Stimulated activated naive CD8-positive, alpha-beta T cell treated with anti-CD3 and anti-CD28 coated beads, Interleukin-15, Interleukin-2, amounts not matched to agents 100 U/mL and 50 U/mL, for 24 hours (primary cell): ENCODE results near the gene TTC34.

Experiments used
- ATAC-seq: fragments of 150-1000 bp; cut with Tn5 transposase; one replicate; pipeline ENCODE4 v1.10.0; 2021
- DNase-seq: peaks from one replicate; pipeline ENCODE4 v3.0.0; 2021

Gene TTC34

DNA sequence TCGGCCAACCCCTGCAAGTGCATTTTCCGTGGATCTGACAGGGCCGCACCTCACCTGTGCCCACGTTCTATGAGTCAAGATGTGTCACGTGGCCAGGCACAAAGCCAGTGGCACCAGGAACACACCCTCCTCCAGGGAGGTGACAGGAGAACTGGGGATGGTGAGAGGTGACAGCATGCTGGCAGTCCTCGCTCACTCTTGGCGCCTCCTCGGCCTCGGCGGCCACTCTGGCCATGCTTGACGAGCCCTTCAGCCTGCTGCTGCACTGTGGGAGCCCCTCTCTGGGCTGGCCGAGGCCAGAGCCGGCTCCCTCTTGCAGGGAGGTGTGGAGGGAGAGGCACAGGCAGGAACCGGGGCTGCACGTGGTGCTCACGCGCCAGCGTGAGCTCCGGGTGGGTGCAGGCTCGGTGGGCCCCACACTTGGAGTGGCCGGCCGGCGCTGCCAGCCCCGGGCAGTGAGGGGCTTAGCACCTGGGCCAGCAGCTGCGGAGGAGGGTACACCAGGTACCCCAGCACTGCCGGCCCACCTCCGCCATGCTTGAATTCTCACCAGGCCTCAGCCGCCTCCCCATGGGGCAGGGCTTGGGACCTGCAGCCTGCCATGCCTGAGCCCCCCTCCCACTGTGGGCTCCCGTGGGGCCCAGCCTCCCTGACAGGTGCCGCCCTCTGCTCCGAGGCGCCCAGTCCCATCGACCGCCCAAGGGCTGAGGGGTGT is 11.6 kb upstream of the TTC34 start:
- ATAC-seq = no peak

DNA sequence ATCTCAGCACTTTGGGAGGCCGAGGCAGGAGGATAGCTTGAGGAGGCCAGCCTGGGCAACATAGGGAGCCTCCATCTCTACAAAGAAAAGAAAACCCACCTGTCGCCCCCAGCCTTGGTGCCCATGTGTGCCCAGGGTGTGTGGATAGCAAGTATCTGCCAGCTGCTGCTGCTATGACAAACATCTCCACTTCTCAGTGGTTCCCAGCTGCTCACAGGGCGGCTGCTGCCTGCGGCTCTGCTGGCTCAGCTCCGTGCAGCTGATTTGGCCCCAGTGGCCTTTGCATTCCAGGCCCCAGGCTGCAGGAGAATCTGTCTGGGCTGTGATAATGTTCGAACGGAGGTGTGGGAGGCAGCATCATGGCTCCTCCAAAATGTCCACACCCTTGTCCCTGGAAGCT is 10.6 kb upstream of the TTC34 start:
- ATAC-seq (no peak), DNase-seq (no peak)

More for the DNA sequence above, 11.6 kb upstream of the TTC34 start:
- no peak for DNase-seq

DNA sequence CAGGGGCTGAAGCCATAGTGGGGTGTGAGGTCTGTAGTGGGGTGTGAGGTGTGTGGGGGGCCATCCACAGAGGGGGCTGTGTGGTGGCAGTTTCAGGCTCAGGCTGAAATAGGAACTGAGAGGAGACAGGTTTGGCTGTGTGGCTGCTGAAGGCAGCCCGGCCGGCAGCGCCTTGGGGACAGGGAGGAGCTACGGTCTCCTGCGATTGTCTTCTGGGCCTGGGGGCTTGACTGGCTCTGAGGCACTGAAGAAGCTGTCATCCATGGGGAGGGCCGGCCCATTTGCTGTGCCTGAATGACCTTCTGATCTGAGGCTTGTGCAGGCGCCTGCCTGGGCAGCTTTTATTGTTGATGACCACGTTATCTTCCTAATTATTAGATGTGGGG is 10.0 kb upstream of the TTC34 start:
- ATAC-seq = no peak
- no peak for DNase-seq

DNA sequence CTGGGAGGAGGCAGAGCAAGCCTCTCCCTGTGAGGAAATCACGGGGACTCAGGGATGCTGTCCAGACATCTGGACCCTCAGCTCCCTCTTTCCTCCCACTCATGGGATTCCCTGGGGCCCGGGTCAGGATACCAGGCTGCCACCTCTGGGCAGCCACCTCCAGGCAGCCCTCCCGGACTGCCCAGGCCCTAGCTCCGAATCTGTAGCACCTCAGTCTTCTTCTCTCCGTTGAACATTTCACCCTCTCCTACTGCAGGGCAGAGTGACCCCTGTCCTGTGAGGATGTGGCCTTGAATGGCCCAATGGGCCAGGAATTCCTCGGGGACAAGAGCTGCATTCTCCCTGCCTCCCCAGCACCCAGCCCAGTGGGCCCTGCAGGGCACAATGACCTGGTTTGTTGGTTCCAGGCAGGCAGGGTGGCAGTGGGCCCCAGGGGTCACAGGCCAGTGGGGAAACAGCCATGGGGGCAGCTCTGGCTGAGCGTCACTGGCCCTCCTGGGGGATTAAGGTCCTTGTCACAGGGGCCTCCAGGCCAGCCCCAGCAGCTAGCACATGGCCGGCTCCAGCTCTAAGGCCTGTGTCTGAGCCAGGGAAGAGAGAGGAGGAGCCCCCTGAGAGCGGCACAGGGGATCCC is 9.5 kb upstream of the TTC34 start:
- ATAC-seq (no peak), DNase-seq (no peak)

DNA sequence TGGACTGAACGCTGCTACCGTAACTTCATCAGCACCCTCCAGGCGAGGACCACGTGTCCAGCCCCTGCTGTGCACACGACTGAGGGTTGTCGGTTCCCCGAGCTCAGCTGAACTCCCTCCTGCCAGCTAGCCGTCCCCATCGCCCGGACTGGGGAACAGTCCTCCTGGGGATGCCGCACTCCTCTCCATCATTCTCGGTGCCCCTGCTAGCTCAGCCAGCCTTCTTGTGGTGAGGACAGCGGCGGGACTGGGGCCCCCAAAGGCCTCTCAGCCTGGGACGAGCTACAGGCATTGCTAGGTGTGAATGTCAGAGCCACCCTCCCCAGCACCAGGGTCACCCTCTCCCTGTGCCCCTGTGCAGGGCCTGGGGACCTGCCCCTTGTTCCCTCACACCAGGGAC is 8.8 kb upstream of the TTC34 start:
- DNase-seq = no peak
- ATAC-seq = no peak

DNA sequence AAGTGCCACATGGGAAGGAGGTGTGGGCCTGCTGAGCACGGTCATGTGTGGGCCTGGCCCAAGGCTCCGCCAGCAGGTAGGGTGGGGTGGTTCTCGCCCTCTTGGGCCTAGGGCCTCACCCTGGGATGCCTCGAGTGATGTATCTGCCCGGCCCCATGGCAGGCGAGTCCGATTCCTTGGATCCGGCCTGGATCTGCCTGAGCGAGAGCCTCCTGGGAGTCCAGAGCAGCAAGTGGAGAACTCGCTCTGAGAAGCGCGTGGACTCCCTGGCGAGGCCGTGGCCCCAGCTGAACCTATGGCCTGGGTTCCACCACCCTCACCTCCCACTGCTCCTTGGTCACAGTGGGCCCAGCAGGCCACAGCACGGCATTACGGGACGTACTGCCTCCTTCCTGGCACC is 8.2 kb upstream of the TTC34 start:
- ATAC-seq = no peak

DNA sequence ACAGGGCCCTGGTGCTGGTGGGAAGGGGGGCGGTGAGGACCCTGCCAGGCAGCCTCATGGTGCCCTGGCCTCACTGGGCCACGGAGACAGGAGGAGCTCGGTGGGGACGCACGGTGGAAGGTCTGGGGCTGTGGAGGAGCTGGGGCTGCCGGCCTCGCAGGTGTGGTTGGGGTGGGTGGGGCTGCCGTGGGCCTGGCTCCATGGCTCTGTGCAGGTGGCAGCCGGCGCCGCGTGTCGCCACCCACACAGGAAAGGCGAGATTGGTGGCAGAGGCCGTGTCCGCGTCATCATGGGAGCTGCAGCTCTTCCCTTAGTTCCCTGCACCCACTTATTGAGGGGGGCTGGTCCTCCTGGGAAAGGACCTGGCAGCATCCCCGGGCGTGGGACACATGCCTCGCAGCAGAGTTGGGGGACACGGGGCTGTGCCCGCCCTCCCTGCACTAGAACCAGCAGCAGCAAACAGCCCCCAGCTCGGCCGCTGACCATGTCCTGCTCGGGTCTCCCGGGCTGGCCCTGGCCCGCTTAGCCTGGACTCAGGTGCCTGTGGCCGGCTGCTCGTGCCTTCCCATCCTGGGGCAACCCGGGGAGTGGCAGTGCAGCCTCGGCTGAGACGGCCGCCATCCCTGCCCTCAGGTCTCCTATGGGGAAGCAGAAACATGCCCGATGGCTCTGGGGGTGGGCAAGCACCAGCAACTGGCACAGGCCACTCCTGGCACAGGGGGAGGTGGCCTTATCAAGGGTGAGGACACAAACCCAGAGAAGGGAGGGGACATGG is 7.5 kb upstream of the TTC34 start:
- ATAC-seq (no peak), DNase-seq (no peak)

More for the DNA sequence above, 8.2 kb upstream of the TTC34 start:
- DNase-seq = no peak

DNA sequence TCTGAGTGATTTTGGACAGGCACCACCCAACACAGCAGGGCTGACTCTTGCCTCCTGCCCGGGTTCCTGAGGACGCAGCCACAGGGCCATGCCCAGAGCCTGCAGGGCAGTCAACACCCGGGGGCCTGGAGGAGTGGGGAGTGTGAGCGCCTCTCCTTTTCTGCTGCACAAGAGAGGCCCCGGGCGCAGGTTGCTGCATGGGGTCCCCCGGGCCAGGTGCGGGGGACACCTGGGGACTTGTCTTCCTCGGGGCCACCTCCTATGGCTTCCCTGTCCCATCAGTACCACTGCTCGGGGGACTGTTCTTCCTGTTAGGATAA is 6.9 kb upstream of the TTC34 start:
- ATAC-seq (no peak), DNase-seq (no peak)

DNA sequence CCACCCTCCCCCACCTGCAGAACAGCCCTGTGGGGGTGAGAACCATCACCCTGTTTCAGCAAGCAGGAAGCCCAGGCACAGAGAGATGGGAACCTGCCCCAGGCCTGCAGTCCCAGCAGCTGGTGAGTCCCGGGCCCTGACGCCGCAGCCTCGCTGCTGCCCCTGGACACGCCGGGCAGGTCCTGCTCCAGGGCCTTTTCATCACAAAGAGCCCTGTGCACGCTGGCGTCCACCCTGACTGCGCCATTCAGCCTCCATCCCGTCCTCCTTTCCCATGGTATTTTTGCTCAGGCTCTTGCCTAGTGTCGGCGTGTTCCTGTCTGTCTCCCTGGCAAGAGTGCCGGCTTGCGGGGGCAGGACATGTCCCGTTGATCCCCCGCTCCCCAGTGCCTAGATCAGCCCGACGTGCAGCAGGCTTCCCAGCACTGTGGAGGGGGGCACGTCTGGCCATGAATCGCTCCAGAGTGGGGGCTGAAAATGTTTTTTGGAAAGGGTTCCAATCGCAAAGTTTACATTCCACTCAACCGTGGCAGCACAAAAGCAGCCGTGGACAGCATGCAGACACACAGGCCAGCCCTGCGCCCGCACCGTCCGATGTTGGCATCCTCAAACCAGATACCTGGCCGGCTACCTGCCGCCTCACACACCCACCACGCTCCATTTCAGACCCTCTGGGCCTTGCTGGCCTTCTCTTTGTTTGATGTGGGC is 6.3 kb upstream of the TTC34 start:
- ATAC-seq (no peak), DNase-seq (no peak)

DNA sequence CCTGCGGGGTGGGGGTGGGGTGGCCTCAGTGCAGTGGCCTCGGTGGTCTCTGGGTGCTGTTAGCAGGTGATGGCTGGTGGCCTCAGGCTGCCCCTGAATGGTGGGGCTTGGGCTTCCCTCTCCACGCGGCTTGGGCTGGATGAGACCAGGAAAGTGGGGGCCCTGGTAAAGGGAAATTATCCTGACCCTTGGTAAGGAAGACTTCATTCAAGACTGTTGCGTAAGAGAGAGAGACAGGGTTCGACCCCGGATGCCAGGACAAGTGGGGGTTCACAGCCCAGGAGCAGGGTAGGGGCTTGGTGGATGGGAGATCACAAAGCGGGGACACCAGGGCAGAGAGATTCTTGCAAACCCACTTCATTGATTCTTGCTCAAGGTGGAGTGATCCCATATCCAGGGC is 5.5 kb upstream of the TTC34 start:
- no peak for ATAC-seq
- no peak for DNase-seq

DNA sequence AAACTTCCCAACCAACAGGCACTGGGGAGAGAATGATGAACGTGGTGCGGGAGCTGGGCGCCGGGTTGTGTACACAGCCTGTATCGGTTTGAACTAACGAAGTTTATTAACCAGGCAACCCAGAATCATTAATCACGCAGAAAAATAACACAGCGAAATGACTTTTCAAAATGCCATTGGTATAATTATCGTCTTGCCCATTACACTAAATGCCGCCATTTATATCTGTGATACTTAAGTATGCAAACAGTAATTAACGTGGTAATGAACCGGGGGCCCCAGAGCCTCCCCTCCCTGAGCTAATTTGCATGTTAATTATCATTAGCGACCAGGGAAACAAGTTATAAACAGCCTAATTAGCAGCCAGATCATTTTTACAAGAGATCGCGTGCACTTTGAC is 5.1 kb upstream of the TTC34 start:
- ATAC-seq = no peak

DNA sequence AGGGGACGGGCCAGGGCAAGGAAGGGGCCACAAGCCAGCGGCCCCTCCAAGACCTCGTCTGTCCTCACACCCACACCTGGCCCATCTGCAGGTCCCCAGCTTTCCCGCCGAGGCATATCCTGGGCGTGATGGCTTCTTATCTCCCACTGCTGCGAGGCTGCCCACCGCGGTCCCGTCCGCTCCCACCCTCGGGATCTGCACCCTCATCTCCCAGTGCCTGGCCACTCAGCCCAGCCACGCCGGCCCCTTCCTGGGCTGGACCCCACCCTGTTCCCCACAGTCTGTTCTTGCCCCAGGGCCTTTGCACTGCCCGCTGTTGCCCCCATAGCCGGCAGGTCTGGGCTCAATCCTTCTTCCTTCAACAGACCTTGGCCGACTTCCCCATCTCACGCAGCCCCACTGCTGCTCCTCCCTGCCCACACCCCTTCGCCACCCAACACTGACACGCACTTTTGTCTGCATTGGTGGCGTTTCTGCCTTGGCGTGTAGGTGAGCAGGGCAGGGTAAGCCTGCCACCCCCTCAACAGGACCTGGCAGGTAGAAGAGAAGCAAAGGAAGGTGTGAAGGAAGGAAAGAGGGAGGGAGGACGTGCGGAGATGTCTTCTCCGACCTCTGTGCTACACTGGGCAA is 4.4 kb upstream of the TTC34 start:
- ATAC-seq (no peak), DNase-seq (no peak)

More for the DNA sequence above, 5.1 kb upstream of the TTC34 start:
- no peak for DNase-seq

DNA sequence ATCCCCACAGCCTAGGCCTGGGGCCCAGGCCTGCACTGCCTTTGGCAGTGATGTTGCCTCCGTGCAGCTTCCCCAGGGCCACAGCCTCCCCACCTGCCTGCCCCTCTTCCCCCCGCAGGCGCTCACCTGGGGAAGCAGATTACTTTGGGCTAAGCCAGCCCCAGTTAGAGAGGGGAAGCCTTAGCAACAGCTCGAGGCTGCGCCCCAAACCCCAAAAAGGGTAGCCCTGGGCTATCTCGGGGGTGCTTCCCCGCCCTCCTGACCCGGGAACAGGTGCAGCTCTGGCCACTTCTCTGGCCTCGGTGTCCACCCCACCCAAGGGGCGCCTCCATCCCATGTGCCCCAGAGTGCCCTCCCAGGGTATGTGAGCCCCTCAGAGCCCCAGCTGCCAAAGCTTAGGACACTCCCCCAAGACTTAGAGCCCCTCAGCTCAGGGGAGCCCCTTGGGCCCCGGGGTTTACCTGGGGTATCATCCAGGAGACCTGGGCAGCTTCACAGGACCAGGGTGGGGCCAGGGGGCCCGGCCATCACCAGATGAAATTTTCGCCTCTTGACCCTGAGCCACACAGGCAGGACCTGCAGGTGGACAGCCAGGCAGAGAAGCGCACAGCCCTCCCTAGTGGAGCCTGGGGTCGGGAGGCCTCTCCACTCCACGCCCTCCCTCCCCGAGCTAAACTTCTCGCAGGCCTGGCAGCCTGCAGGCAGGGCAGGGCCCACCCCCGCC is 3.3 kb upstream of the TTC34 start:
- ATAC-seq (no peak), DNase-seq (no peak)

DNA sequence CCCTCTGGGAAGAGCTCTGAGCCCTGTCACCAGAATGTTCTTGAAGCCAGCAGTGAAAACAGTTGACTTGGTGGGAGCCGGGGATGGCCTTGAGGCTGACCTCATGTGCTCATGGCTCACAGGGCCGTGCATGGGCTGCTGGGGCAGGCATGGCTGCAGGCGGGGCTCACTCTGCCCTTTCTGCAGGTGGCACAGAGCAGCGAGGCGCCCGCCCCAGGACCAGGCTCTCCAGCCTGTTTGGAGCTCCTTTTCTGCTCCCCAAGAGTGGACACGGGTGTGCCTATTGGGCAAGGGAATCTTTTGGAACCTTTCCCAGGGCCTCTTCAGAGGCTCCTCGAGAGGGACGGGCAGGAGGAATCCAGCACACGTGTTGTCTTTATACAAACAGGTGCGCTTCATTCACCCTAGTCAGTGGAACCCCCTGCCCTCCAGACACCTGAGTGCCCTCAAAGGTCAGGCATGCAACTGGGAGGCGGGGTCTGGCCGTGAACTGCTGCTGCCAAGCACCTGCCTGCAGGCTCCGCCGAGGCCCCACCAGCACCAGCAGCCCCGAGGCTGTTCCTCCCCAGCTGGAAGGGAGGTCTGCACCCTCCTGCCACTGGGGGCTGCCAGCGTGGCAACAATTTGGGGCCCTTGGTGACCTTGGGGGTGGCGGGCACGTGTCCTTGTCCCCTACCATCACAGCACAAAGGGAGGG is 2.6 kb upstream of the TTC34 start:
- ATAC-seq = no peak
- DNase-seq = no peak

DNA sequence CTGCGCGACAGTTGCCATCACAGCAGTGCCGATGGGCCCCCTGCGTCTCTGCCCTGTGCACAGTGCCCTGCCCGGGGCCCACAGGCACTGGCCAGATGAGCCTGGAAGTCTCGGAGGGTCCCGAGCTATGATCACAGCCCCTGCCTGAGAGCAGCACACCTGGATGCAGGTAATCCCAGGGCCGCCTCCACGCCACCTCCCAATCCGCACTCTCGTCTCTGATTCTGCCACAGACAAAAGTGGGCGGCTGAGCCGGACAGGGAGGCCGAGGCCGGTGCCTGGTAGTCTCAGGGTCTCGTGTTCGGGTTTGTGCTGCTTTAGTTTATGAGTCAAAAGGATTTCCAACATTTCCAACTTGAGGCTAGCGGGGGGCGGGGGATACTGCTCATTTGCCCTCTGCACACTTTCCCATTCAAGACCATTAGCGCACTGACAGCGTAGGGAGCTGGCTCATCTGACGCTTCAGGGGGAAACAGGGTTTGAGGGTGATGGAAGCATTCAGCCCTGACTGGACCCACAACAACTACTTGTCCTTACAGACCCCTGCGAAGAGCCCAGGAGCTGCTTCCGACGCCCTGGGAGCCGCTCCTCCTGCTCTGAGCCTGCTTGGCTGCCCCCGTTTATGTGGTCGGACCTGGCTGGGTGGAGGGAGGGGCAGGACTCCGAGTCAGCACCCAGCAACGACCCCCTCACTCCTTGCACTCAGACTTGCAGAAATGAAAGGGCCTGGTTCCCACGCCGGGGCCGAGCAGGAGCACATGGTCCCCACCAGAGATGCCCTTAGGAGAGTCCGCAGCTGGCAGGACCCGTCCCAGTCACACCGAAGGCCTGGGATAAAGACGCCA is 1.8 kb upstream of the TTC34 start:
- ATAC-seq (no peak), DNase-seq (no peak)

DNA sequence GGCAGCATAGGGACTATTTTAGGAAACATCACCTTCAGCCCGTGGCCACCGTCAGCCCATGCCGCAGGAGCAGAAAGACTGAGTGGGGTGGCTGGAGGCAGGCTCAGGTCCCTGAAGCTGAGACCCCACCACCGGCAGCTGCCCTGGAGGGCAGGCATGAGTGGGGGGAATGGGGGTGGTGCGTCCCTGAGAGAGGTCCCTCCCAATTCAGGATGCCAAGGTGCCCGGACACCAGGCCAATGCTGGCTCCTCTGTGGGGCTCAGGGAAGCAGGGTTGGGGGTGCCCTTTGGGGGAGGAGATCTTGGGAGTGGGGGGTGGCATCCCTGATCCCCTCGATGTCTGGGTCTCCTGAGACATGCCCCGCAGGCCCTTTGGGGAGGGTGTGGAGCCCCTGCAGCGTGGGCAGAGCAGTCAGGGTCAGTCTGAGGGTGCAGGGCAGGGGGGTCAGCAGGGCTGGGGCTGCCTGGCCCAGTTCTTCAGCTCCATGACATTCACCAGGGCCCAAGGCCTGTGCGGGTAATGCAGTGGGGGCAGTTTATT is 998 bp upstream of the TTC34 start:
- no peak for DNase-seq
- ATAC-seq = no peak

DNA sequence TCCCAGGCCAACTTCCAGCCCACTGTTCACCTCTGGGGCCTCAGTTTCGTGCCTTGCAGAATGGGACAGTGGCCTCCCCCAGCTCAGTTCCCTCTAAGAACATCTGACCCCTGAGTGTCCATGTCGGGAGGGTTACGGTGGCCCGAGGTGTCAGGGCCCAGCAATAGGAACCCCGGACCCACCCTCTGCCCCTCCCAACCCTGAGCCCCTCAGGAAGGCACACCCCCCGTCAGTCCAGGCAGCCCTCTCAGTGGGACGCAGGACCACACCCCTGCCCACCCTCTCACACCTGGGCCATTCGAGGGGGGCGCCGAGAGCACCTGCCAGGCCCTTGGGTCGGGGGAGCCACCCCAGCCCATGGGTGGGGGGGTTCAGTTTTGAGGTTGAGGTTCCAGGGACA is 447 bp downstream of the TTC34 start:
- ATAC-seq (no peak), DNase-seq (no peak)

DNA sequence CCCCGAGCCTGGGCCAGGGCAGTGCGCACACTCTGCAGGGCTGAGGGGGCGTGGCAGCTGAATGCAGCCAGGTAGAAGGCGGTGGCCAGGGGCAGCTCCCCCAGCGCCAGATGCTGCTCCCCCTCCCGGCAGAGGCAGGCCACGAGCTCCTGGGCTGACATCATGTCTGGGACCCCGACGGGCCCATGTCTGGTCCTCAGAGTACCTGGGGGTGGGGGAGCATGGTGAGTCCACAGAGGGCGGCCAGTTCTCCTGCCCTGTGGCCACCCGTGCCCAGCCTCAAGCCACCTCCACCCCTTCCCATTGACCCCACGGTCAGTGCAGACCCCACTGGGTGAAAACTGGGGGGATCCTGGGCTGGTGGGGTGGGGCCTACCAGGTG is 838 bp downstream of the TTC34 start:
- DNase-seq = no peak
- ATAC-seq = no peak

DNA sequence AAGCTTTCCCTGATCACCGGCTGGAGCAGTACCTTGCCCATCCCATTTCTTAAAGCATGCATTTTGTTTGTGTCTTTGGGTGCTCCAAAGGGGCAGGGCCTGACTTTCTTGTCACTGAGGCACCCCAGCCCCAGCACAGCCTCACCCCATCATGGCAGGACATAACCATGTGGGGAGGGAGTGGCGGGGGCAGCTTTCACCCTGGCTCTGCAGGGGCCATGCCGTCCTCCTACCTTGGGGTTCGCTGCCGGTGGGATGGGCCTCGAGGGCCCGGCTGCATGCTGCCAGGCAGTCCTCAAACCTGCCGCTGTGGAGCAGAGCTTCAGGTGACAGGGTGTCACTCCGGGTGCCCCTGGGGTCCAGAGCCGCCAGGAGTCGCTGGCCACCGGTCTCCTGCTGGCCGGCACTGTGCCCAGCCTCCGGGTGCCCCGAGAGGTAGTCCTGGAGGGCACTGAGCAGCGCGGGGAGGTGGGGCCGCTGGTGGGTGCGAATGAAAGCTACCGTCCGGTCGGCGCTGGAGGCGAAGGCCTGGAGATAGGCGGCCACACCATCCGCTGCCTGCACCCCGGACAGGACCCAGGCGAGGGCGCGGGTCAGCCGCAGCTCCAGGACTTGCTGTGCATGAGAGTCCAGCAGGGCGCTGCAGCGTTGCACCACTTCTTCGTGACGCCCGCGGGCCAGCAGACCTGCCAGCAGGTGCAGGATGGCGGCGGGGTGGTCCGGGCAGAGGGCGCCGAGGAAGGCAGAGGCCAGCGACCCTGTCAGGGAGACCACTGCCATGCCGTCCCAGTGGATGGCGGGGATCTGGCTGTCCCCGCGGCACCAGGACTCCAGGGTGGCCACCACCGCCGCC is 1.5 kb downstream of the TTC34 start:
- peak; percentile 6 for ATAC-seq
- DNase-seq = no peak
